RWPE1 (cell line): ENCODE results near the gene KRTAP10-11.
"Not testable (repeated sequence)": the region's sequence is repeated elsewhere in the genome, so short reads cannot be mapped to it uniquely, and the experiment has no call there.

ENCODE experiments used
- CTCF ChIA-PET: fragments of 350-600 bp; sonication (Branson Sonifier 250); formaldehyde crosslinking; extraction: SDS; loops from one replicate; lab custom pipeline; 2021; lab: Yijun Ruan, JAX
- POLR2A ChIA-PET: fragments of 400-600 bp; formaldehyde crosslinking; extraction: SDS; loops from one replicate; lab custom pipeline; 2020; ENCODE audit warnings: antibody characterized with exemption; ENCODE audit not compliant: low non-redundant PET; lab: Yijun Ruan, JAX
- DNase-seq: peaks from one replicate; pipeline ENCODE4 v3.0.0; 2012; ENCODE audit warnings: low spot score
- H3K27ac ChIP-seq: fragments of 450-650 bp; 2 replicates; pipeline ENCODE4 v1.5.1; 2017
- TF ChIP-seq, protein P1 (sequence below): fragments of 450-650 bp; conservative IDR thresholded peaks from 2 replicates; pipeline ENCODE4 v1.5.1; 2017; ENCODE audit warnings: low read depth, mild to moderate bottlenecking

Gene KRTAP10-11

DNA sequence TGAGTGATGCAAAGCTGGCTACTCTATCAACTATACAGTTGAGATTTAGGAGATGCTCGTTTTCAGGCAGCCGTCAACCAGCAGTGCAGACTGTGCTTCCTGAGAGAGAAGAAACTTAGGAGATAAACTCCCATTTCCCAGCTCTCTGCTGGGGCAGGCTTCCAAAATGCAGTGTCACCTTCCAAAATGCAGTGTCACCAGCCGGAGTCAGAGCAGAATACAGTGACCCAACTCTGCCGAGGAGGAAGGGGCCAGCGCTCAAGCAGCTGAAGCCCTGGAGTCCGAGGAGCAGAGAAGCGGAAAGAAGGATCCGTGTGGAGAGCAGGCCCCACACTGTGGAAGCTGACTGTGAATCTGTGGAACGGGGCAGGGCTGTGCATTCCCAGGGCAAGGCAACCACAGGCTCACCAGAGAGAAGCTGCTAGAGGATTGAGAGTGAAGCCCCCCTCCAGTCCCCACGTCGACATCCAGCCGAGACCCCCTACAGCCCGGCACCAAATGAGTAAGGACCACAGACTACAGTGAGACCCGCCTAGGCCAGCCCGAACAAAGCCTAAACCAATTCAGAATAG lies 36.5 kb downstream of the KRTAP10-11 start:
- no peak overlapping the region for H3K27ac ChIP-seq
- ChIA-PET POLR2A (no interaction called here), CTCF (no interaction called here)
- no peak for DNase-seq
- TF ChIP-seq, protein P1, sequence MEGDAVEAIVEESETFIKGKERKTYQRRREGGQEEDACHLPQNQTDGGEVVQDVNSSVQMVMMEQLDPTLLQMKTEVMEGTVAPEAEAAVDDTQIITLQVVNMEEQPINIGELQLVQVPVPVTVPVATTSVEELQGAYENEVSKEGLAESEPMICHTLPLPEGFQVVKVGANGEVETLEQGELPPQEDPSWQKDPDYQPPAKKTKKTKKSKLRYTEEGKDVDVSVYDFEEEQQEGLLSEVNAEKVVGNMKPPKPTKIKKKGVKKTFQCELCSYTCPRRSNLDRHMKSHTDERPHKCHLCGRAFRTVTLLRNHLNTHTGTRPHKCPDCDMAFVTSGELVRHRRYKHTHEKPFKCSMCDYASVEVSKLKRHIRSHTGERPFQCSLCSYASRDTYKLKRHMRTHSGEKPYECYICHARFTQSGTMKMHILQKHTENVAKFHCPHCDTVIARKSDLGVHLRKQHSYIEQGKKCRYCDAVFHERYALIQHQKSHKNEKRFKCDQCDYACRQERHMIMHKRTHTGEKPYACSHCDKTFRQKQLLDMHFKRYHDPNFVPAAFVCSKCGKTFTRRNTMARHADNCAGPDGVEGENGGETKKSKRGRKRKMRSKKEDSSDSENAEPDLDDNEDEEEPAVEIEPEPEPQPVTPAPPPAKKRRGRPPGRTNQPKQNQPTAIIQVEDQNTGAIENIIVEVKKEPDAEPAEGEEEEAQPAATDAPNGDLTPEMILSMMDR: no peak

DNA sequence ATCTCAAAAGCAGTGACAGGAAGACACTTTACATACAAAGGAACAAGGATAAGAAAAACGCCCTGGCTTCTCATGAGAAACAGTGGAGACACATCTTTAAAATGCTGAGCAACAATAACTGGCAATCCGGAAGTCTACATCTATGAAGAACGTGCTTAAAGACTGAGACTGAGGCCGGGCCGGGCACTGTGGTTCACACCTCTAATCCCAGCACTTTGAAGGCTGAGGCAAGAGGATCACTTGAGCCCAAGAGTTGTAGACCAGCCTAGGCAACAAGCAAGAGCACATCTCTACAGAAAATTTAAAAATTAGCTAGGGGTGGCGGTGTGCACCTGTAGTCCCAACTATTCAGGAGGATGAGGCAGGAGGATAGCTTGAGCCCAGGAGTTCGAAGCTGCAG lies 37.9 kb downstream of the KRTAP10-11 start:
- TF ChIP-seq, protein P1: no peak
- CTCF ChIA-PET: no interaction called here
- POLR2A ChIA-PET: no interaction called here
- H3K27ac ChIP-seq: no peak overlapping the region
- DNase-seq: no peak

DNA sequence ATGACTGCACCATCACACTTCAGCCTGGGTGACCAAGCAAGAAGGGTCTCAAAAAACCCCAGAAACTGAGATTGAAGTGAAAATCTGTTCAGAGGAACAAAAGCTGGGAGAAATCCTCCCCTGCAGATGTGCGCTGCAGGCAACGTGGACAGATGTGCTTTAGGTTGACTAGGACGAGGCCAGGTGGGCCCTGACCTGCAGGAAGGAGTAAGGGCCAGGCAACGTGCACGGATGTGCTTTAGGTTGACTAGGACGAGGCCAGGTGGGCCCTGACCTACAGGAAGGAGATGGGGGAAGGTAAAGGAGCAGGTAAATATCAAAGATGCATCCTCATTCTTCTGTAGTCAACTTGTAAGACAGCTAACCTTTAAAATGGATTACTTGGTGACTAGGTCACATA lies 38.3 kb downstream of the KRTAP10-11 start:
- POLR2A ChIA-PET: no interaction called here
- no peak for DNase-seq
- H3K27ac ChIP-seq: no peak overlapping the region
- CTCF ChIA-PET: no interaction called here
- TF ChIP-seq, protein P1: no peak

DNA sequence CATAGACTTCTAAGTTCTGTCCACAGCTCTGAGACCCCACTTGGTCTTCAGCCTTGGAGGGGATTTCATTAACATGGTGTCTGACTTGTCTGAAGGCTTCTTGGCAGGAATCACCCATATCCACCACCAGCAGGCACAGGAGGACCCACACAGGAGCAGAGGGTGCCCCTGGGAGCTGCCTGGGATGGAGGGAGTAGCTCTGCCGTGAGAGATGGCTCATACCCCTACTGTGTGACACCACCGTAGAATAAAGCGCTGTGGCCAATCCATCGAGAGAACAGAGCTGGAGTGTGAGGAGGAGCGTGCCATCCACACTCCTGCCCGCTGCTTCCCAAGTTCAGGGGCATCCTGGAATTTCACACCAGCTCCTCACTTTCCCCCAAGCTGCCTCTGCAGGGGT lies 38.8 kb downstream of the KRTAP10-11 start:
- H3K27ac ChIP-seq, POLR2A ChIA-PET, DNase-seq, CTCF ChIA-PET: not testable (repeated sequence)

DNA sequence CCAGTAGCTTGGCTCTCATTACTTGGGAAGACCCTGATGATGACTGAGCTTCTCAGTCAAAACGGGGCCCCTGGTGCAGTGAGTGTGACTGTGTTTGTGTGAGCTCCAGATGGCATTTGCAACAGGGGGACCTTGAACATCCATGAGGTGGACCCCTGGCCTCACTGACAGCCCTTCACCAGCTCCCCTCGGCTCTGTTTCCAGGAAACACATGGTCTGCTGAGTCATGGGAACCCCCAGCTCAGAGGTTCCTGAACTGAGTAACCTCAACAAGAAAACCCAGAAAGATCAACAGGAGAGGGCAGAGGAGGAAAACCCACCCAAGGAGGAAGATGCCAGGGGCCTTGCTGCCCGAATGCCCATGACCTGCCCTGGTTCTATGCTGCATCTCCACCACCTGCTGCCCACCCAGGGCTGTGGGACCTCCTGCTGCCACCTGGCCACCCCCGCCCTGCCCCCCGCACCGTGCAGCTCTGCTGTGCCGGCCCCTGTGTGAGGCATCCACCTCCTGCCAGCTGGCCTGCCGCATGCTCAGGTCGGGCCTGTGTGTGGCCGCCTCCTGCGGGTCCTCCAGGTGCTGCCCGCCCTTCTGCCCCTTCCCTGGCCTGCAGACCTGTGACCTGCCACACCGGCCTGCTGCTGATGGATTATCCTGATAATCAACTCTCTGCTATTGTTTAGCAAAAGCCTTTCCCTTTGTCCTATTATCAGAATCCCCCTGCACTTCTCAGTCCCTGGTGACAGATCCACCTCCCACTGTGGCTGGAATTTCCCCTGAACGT lies 40.0 kb downstream of the KRTAP10-11 start:
- no peak overlapping the region for H3K27ac ChIP-seq
- DNase-seq: no peak
- ChIA-PET CTCF (no interaction called here), POLR2A (no interaction called here)
- TF ChIP-seq, protein P1: no peak

DNA sequence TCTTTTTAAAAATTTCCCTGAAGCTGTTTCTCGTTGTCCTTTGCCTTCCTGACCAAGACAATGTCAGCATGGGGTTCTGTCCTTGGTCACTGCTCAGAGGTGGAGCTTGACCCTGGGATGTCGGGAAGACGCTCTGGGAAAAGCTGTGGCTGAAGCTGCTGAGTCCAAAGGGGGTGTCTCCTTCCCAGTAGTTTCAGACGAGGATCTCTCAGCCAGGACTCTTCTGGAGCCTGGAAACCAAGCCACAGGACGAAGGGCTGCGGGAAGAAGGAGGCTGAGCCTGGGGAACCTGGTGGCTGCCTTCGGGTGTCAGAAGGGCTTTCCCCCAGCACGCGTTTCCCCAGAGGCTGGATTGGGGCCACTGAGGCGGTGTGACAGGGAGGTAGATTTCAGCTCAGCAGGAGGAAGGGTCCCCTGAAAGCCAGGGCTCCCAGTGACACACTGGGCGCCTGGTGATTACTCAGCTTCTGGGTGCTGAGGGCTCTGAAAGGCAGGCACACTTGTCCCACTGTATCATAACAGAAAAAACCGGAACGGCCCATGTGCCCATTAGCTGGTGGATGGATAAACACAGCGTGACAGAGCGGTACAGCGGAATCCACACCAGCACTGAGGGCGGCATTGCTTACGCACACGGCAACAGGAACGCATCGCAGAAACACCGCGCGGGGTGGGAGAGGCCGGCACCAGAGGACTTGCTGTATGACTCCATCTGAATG lies 40.8 kb downstream of the KRTAP10-11 start:
- ChIA-PET POLR2A (no interaction called here), CTCF (interaction anchor here (0.7 kb wide), 1 partner anchor 136 kb away, joined by 4 read pairs; no protein-coding TSS in a partner anchor)
- no peak overlapping the region for H3K27ac ChIP-seq
- DNase-seq: no peak
- TF ChIP-seq, protein P1: no peak

DNA sequence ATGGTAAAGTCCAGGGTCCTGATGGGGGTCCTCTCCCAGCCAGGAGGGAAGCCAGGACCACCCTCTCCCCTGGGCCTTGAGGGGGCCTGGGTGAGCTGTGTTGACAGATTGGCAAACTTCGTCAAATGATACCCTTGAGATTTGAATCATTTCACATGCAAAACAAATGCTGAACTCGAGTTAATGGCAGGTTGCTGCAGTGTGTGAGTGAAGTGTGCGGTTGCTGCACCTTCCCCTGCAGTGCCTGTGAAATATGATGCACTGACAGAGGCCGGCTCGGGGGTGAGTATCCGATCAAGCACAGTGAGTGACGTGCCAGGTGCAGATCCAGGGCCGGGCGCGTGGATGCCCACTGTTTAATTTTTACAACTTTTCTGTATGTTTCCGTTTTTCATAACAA lies 41.5 kb downstream of the KRTAP10-11 start:
- TF ChIP-seq, protein P1: no peak
- no peak overlapping the region for H3K27ac ChIP-seq
- DNase-seq: no peak
- ChIA-PET POLR2A (no interaction called here), CTCF (interaction anchor here (0.7 kb wide), 1 partner anchor 137 kb away, joined by 4 read pairs; no protein-coding TSS in a partner anchor)

DNA sequence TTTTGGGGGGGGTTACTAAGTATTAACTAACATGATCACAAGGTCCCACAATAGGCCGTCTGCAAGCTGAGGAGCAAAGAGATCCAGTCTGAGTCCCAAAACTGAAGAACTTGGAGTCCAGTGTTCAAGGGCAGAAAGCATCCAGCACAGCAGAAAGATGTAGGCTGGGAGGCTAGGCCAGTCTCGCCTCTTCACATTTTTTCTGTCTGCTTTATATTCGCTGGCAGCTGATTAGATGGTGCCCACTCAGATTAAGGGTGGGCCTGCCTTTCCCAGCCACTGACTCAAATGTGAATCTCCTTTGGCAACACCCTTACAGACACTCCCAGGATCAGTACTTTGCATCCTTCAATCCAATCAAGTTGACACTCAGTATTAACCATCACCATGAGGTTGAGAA lies 43.5 kb downstream of the KRTAP10-11 start:
- CTCF ChIA-PET, DNase-seq, POLR2A ChIA-PET, H3K27ac ChIP-seq: not testable (repeated sequence)
